Left colon (tissue), 2 donors: ENCODE data around the gene THBS2. TPM values are rescaled to one million over a fixed set of nuclear protein-coding genes. Genes with fewer than 3 reads are reported as not detected.
"Not testable (repeated sequence)": the region's sequence is repeated elsewhere in the genome, so short reads cannot be mapped to it uniquely, and the experiment has no call there.

Experiments used
- ATAC-seq: fragments of 200-7000 bp; cut with Tn5 transposase; one replicate; pipeline ENCODE4 v1.9.1; 2020; ENCODE audit warnings: mild to moderate bottlenecking, moderate library complexity
- DNase-seq, 2 donors: peaks; one replicate each; pipeline ENCODE4 v3.0.0-alpha.2; 2020
- intact Hi-C, 2 donors: fragments of 100-400 bp; cut with DNase I in 1 of 2; cut with micrococcal nuclease in 1 of 2; formaldehyde crosslinking; loops; one replicate each; pipeline versions ENCODE4 v1.11.2 to v1.14.0; 2022; cut with DNase I, micrococcal nuclease
- total RNA-seq, 2 donors: library from RNA; stranded (reverse); fragmentation: NEBNext Ultra II Directional; extraction: Animal tissue kit (Norgen Biotek cat#: 25700); gene quantifications; one replicate each; pipeline ENCODE4 v1.2.1, GENCODE V29; 2021
- donor health status: DM: no; HTN: no; CAD: no.
- donor health status: DM: yes; HTN: yes; CAD: no.

Gene THBS2
- total RNA-seq, 2 donors from 2014 or later, result 5.0 to 13.6 TPM

DNA sequence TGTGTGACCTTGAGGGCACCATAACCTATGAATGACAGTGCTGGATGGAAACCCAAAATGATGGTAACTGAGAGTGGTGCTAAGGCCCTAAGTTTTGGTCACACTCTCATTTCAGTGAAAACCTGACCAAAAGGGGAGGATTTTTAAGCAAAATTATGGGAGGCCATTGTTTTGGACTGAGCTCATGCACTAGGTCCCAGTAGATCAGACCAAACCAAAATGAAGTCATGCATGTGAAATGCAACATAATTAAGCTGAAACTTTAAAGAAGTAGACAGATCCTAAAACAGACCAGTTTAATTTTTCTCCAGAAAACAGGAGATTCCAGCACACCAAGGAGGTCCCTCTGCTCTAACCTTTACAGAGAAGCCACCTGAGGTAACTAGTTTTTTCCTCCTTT is 24.0 kb upstream of the THBS2 start:
- DNase-seq (no peak), ATAC-seq (no peak)
- intact Hi-C loops, result no loop called here

- intact Hi-C loops, result no loop called here
- ATAC-seq (no peak), DNase-seq (no peak)
Measured at GRCh38 chr6:169274781-169275180, 21.1 kb upstream of the THBS2 start.

GRCh38 chr6:169273511-169273910 is 19.9 kb upstream of the THBS2 start:
- intact Hi-C loops, result no loop called here

DNA sequence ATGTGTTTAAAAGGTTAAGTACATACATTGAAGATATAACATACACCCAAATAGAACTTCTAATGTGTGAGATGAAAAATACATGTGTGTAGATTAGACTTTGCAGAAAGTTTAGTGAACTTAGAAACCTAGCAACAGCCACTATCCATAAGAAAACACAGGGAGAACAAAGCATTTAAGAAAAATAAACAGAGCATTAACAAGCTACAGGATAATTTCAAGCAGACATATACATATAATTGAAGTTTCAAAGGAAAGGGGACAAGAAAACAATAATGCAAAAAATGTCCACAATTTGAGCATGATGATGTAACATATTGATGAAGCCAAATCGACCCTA is 18.2 kb upstream of the THBS2 start:
- no peak for DNase-seq
- intact Hi-C loops, result no loop called here
- ATAC-seq, result no peak

More at GRCh38 chr6:169273511-169273910, 19.9 kb upstream of the THBS2 start:
- ATAC-seq (no peak), DNase-seq (no peak)

- DNase-seq (no peak), ATAC-seq (no peak)
- intact Hi-C loops, result no loop called here
Measured at GRCh38 chr6:169271158-169271876, 17.7 kb upstream of the THBS2 start.

- DNase-seq, ATAC-seq, intact Hi-C loops: not testable (repeated sequence)
Measured at GRCh38 chr6:169270077-169270380, 16.4 kb upstream of the THBS2 start.

DNA sequence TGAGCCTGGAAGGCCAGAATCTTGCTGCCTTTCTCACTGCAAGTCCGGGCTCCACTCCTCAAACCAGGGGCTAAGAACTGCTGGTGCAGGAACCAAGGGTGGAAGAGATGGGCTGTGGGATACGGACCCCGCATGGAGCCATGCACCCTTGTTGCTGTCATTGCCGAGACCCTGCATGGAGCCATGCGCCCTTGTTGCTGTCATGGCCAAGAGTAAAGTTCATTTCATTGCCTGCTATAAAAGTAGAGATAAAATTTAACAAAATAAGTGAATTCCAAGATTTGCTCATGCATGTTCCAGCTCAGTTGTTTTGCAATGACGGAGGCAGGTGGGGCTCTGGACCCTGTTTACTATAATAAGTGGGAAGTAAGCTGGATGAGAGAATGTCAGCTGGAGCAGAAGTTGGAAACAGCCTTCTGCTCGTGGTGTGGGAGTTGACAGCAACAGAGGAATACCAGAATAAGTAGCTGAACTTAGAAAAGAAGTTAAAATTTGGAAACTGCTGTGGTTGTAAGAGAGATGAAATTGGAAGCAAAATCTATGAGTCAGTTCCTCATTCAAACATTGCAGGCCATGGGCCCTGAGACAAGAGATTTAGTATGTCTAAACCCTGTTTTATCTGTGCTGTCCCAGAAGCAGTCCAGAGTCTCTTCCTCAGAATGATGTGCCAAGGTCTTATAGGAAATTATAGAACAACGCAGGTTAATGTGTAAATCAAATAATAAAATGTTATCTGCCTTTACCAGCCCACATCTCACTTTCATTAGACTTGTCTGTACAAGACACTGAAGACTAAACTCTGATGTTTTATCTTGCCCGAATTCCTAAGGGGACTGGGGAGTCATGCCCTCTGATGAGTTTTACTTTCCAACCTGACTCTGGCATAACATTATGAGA is 15.8 kb upstream of the THBS2 start:
- intact Hi-C loops, result no loop called here
- DNase-seq, result no peak
- ATAC-seq, result no peak

DNA sequence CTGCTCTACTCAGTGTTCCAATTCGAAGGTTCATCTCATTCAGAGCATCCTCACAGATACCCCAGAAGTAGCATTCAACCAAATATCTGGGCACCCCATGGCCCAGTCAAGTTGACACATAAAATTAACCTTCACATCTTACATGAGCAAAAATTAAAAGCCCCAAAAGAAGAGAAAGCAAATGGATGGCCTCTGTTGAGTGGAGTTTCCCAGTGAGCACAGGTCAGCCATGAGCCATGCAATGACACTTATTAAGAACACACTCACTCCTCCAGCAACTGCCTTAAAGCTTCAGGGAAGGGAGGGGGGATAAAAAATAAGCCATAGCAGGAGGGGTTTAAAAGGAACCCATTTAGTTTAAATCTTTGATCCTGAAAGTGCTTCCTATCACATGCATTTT is 14.6 kb upstream of the THBS2 start:
- no peak for DNase-seq
- intact Hi-C loops, result no loop called here
- no peak for ATAC-seq

GRCh38 chr6:169266746-169267591 is 13.3 kb upstream of the THBS2 start:
- ATAC-seq (no peak), DNase-seq (no peak)
- intact Hi-C loops, result no loop called here

DNA sequence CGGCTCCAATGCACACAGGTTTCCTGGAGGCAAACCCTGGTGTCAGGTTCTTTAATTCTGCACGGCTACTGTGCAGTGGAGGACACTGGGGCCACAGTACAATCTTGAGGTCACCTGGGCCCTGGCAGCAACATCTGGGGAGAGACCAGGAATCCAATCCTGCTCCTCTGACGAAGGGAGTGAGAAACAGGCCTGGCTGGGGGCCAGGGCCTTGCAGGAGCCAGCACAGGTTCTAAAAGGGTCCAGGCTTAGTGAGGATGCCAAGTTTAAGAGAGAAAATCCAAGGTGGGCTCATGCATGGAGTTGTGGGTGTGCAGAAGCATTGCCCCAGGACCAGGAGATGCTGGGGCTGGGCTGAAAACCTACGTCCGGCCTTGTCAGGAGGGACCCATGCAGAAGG is 12.6 kb upstream of the THBS2 start:
- intact Hi-C loops, result no loop called here
- no peak for ATAC-seq

DNA sequence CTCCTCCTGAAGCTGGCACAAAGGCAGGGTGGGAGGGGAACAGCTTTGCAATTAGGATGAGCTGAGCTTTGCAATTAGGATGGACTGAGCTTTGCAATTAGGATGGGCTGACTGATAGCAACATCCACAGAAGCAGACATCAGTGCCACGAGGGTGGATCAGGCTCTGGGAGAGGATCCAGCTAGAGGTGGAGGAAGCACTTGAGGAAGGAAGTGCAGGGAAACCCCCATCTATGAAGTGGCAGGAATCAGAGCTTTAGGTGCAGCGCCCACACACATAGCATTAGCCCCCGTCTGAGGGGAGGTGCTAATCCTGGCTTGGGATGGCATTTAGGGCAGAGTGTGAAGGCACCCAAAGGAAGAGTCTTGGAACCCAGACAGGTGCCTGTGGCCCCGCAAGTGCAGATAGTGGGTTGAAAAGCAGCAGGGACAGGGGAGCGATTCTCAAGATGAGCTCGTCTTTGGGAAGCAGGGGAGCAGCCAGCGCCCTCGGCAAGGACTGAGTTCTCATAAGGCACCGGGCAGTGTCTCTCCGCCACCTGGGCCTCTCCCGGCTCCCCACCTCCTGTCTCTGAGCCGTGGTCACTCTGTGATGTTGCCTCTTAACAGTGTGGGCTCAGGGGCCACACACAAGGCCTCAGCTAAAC is 12.0 kb upstream of the THBS2 start:
- DNase-seq, result no peak

More for the DNA sequence above, 12.6 kb upstream of the THBS2 start:
- no peak for DNase-seq

DNA sequence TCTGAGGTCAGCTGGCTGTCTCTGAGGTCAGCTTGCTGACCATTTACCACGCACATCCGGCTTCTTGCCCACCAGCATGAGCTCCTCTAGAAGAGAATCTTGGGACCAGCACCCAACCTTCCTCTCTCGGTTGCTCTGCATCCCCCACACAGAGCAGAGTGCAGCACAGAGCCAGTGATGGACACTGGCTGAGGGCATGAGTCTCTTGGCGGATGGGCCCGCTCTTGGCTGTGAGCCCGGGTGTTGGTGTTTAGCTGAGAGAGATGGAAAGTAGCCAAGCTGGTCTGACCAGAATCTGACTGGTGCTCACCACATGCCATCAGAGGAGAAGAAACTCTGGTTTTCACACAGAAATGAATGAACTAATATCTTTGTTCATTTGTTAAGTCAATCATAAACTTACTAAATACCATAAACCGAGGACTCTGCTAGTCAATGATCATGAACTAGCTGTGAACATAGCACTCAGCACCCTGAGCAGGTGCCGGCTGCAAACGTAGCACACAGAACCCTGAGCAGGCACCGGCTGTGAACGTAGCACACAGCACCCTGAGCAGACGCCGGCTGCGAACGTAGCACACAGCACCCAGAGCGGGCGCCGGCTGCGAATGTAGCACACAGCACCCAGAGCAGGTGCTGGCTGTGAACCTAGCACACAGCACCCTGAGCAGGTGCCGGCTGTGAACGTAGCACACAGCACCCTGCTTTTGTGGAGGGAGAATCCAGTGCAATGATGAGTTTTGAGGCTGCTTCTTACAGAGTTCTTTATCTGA is 10.4 kb upstream of the THBS2 start:
- intact Hi-C loops, result no loop called here
- peak; percentile 23 to 50 for DNase-seq
- ATAC-seq, result no peak

More for the DNA sequence above, 12.0 kb upstream of the THBS2 start:
- intact Hi-C loops, result no loop called here
- ATAC-seq, result no peak

DNA sequence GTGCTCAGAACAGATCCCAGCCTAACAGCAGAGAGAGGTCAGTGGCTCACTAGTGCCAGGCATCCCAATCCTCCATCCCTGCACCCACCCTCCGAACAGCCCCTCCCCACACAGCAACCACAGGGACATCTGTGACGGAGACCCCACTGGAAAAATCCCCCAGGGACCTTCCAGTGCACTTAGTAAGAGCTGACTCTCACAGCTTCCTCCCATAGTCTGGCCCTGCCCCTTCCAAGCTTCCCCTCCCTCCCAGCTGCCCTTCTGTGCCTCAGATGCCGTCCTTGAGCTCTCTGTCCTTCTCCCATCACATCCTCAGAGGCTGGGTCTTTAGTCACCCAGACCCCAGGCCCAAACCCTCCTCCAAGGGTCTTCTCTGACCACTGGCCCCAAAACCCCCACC is 9.7 kb upstream of the THBS2 start:
- no peak for DNase-seq
- intact Hi-C loops, result no loop called here
- ATAC-seq, result no peak

DNA sequence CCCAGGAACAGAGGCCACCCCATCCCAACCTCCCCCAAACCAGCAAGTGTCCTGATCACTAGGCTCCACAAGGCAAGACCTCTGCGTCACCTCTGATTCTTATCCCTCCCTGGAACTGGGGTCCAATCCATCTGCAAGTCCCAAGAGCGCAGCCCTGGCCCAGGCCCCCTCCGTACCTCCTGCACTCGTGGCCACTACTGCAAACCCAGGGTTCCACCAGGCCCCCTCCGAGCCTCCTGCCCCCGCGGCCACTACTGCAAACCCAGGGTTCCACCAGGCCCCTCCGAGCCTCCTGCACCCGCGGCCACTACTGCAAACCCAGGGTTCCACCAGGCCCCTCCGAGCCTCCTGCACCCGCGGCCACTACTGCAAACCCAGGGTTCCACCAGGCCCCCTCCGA is 9.0 kb upstream of the THBS2 start:
- ATAC-seq, DNase-seq, intact Hi-C loops: not testable (repeated sequence)

DNA sequence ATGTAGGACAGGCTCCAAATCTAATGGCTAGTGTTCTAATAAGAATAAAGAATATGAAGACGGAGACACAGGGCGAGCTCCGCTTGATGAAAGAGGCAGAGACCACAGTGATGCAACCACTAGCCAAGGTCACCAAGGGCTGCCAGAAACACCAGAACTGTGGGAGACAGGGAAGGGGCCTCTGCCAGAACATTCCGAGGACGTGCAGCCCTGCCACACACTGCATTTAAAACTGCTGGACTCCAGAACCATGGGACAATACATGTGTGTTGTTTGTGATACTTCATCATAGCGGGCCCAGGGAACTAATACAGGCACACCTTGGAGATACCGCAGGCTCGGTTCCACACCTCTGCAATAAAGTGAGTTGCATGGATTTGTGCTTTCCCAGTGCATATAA is 2.9 kb upstream of the THBS2 start:
- no peak for ATAC-seq

DNA sequence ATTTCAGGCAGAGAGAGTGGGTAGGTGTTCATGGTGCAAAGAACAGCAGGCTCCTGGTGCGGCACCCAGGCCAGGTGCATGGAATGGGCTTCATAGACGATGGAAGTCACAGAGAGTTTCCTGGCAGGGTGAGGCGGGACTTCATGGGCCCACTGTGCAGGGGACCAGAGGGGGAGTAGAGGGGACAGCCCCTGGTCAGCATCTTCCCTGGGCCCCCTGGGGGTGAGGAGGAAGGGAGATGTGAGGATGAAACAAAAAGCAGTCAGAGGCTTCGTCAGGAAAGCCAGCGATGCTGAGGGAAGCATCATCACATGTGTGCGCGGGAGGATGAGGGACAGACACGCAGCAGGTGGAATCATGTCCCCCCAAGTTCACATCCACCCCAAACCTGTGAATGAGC is 2.4 kb upstream of the THBS2 start:
- intact Hi-C loops, result no loop called here
- no peak for DNase-seq
- ATAC-seq, result no peak

More for the DNA sequence above, 2.9 kb upstream of the THBS2 start:
- intact Hi-C loops, result no loop called here
- DNase-seq, result no peak

GRCh38 chr6:169255643-169256042 is 2.0 kb upstream of the THBS2 start:
- DNase-seq (no peak), ATAC-seq (no peak)
- intact Hi-C loops, result no loop called here
